Middle frontal gyrus (tissue), 1 donor: ENCODE results near the gene SEMA6B.
"Not testable (repeated sequence)": the region's sequence is repeated elsewhere in the genome, so short reads cannot be mapped to it uniquely, and the experiment has no call there.

Source experiments
- DNase-seq: peaks from one replicate; pipeline ENCODE4 v3.0.0-alpha.2; 2015; ENCODE audit warnings: low spot score; ENCODE audit errors: extremely low spot score

SEMA6B gene

DNA sequence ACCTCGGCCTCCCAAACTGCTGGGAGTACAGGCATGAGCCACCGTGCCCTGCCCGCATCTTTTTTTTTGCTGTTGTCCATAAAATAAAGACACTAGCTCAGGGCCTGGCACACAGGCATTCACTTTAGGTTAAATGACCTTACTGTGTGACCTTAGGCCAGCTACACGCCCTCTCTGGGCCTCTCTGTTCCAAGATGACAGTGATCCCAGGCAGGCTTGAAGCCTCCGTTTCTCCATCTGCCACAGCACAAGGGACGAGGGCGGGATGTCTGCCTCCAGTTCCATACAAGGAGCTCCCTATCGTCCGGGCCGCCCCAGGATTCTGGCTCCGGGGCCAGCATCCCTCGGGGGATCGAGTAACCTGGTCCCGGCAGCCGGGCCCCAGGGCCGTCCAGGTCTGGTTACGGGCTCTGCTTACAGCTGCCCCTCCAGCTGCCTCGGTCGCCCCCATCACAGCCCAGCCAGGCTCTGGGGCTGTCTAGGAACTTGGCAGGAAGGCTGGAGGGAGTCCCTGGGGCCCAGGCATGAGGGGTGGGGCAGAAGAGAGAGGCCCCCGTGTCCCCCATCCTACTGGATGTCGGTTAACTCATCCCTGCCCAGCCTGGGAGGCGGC is 11.9 kb upstream of the SEMA6B start:
- DNase-seq = no peak

DNA sequence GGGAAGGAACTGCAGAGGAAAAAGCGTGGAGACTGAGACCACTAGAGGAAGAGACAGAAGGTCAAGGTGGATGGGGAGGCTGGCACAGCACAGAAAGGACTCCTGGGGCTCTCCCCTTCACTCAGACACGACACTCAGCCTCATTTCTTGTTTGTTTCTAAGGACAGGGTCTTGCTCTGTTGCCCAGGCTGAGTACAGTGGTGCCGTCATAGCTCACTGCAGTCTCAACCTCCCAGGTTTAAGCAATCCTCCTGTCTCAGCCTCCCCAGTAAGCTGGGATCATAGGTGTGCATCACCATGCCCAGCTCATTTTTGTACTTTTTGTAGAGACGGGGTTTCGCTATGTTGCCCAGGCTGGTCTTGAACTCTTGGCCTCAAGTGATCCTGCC is 11.4 kb upstream of the SEMA6B start:
- no peak for DNase-seq

DNA sequence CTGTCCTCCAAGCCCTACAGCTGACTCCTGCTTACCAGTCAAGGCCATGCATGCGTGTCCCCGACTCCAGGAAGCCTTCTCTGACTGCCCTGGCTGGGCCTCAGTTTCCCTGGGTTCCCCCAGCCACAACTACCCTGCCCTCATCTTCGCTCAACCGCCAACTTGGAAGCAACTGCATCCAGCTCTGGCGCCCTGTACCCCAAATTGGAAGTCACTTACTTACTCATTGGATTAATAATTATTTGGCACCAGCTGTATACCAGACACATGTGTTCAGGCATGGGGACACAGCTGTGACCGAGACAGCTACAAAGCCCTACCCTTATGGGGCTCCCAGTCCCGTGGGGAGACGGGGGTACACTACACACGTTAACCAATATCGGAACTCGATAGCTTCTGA is 10.9 kb upstream of the SEMA6B start:
- no peak for DNase-seq

DNA sequence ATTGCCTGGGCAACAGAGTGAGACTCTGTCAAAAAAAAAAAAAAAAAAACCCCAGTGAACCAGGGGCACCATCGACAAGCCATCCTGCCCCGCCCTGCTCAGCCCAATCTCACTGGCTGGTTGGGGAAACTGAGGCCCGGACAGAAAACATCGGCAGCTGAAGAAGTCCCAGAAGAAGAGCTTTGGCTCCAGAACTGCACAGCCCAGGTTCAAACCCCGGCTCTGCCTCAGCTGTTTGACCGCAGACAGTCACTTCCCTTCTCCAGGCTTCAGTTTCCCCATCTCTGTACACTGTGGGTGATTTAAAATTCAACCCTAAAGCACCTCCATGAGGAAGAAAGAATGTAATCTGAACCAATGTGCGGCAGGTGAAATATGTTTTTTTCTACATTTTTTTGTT is 9.4 kb upstream of the SEMA6B start:
- no peak for DNase-seq

DNA sequence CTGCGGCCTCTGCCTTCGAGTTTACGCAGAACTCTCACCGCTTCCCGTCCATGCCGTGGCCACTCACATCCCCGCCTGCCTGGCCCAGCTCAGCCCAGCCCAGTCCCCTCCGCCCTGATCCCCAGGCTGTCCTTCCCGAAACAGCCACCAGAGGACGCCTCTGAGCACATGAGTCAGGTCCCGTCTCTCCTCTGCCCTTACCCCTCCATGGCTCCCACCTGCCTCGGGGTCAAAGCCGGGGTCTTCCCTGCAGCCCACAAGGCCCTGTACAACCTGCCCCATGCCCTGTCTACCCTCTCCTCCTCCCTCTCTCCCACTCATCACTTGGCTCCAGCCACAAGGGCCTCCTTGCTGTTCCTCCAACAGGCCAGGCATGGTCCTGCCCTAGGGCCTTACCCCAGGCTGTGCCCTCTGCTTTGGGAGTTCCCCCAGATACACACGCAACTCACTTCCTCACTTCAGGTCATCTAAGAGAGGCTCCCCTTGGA is 8.1 kb upstream of the SEMA6B start:
- no peak for DNase-seq

DNA sequence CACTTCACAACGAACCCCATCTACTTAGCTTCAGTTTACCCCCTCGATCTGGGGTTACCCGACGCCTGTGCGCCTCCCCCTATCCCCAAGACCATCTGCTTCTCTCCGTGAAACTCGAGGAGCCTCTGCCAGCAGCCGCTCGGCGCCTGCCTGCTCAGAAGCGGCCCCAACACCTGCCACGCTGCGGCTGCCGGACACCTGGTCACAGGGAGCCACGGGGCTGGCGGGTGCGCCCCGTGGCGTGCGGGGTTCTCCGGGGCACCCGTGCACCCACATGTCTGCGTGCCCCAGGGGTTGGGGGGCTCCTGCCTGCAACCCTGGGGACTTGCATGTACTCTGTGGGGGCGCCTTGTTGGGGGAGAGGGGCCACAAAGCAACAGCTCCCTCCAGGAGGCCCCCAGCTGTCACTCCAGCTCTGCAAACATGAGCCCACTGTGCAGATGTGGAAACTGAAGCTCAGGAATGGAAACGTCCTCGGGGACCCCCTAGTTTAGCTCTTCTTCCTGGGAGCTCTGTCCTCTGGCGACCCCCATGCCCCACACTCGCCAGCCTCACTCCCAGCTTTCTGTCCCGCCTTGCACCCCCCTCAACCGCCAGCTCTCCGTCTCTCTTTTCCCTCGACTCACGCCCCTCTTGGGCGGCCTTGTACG is 7.0 kb upstream of the SEMA6B start:
- no peak for DNase-seq

DNA sequence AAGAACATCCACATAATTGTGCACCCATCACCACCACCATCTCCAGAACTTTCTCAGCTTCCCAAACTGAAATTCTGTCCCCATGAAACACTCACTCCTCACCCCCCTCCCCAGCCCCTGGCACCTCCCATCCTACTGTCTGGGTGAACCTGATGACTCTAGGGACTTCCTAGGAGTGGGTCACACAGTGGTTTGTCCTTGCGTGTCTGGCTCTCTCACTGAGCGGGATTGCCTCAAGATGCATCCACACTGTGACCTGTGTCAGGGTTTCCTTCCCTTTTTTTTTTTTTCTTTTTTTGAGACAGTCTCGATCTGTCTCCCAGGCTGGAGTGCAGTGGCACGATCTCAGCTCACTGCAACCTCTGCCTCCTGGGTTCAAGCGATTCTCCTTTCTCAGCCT is 4.1 kb upstream of the SEMA6B start:
- DNase-seq = not testable (repeated sequence)

DNA sequence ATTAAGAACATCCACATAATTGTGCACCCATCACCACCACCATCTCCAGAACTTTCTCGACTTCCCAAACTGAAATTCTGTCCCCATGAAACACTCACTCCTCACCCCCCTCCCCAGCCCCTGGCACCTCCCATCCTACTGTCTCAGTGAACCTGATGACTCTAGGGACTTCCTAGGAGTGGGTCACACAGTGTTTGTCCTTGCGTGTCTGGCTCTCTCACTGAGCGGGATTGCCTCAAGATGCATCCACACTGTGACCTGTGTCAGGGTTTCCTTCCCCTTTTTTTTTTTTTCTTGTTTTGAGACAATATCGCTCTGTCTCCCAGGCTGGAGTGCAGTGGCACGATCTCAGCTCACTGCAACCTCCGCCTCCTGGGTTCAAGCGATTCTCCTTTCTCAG is 2.6 kb upstream of the SEMA6B start:
- not testable (repeated sequence) for DNase-seq

DNA sequence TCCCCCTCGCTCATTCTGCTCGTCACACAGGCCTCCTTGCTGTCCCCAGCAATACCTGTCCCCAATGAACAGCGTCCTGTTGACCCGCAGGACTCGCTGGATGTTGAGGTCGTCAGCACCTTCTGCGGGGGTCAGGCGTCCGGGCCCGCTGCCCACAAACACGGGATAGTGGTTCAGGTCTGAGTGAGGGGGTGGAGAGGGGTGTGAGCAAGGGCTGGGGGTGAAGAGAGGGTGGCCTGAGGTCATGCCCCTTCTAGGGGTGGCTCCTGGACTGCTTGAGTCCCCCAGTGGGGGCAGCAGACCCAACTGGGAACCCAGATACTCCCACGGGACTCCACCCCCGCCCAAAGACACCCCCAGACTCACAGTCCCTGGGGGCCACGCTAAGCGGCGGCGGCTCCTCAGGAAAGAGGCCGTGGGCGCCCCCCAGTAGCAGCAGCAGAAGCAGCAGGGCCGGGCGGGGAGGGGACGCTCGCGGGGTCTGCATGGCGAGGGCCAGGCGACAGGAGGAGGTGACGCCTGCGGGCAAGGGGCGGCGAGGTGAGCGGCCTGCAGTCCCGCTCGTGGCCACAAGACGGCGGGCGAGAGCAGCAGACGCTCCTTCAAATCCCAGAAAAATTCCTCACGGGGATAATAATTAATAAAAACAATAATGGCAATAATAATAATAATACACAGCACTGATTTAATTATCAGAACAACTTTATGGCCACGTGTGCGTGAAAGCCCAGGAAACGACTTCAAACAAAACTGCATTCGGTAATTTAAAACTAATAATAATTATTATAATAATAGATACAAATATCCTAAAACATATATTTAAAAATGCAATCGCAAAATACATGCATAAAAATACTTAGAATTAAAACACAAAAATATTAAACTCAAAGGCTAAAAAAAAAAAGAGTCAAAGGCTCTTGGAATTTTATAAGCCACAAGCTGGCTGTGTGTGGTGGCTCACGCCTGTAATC is 1.2 kb downstream of the SEMA6B start:
- no peak for DNase-seq

DNA sequence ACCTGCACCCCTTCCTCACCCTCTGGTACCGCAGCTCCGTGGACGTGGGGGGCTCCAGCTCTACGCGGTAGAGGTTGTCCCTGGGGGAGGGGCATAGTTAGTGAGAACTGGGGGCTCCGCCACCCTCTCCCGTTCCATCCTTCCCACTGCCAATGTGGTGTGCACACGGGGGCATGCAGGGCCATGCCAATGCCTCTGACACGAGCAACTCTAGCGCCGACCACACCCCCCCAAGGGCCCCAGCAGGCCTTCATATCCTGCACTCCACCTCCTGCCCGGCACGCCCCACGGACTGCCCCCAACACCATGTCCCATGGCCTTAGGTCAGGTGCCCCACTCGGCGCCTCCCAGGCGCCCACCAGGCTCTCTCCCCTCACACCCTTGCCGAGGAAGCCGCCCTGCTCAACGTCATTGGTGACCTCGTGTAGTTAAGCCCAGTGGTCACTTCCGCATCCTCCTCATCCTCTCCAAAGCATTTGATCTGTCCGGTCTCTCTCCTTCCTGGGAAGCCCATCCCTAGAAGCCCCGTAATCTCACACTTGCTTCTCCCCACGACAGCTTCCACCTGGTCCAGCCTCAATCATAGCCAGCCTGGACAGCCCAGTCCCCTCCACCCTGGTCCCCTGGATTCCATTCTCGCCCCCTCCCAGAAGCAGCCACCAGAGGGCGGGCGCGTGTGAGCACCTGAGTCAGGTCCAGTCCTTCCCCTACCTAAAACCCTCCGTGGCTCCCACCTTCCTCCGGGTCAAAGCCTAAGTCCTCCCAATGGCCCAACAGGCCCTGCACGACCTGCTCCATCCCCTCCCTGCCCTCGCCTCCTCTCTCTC is 2.1 kb downstream of the SEMA6B start:
- no peak for DNase-seq

DNA sequence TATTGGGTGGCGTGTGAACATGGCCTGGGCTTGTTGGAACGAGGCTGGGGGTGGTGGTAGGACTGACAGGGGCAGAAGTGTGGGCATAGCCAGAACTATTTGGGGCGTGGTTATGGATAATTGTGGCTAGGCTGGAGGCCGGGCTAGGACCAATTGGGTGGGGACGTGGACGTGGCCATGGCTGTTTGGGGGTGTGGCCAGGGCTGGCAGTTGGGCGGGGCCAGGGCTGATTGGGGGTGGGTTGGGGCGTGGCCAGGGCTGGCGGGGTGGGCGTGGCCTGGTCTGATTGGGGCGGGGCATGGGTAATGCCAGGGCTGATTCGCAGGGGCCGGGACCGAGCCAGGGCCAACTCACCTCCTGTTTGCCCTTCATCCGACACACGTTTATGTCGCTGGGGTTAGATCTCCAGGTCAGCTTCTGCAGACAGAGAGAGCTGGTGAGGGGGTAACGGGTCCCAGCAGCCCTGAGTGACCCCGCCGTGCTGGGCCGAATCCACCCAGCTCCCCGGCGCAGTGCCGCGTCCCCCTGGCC is 2.8 kb downstream of the SEMA6B start:
- no peak for DNase-seq

DNA sequence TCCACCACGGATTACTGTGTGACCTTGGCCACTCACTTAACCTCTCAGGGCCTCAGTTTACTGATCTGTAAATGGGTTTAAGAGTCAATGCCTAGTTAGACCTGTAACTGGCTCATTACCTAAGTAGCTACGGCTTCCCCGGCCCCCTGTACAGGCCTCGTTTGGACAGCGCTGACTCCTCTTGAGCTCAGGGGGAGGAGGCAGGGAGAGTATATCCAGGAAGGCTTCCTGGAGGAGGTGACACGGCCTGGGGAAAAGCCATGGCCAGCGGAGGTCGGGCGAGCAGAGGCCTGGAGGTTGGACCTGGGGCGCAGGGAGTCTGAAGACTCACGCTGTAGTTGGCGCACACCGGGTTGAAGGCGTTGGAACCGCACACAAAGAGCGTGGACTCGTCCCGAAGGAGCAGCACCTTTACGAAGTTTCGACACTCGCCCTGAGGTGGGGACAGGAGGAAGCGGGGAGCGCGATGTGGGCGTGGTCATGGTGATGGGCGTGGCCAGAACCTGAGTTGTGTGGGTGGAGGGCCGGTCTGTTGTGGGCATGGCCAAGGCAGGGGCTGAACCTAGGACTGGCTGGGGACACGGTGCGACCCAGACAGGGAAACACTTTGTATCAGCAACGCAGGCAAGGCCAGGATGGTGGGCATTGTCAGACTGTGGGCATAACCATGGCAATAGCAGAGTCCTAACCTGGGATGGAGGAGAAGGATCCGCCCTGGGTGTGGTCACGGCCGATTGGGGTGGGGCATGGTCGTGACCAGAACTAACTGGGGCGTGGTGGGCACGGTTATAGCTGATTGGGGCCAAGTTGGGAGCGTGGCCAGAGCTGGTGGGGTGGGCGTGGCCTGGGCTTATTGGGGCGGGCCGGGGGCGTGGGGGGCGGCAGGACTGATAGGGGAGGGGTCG is 3.6 kb downstream of the SEMA6B start:
- DNase-seq = no peak

DNA sequence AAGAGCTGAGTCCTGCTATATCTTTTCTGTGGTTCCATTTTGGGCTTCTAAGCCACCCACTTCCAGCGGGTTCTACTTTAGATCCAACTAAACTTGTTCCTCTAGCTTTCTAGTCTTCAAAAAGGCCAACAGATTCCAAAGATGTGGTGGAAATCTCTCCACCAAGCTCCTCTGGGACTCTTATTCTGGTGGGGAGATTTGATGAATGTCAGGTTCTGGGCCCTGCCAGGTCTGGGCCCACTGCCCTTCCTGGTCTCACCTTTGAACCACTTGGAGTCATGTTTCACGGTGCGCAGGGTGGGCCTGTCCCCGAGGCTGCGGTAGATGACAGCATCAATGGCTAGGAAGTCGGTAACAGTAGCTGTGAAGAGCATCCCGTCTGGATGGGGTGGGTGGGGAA is 4.8 kb downstream of the SEMA6B start:
- no peak for DNase-seq

DNA sequence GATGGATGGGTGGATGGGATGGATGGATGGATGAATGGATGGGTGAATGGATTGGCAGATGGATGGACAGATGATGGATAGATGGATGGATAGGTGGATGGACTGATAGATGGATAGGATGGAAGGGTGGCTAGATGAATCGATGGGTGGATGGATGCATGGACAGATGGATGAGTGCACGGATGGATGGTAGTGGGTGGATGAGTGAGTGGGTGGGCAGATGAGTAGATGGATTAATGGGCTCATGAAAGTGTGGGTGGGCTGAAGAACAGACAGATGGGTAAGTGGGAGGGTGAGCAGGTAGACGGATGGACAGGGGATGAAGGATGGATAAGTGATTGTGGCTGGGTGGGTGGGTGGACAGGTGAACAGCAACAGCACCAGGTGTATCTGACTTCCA is 5.7 kb downstream of the SEMA6B start:
- DNase-seq = no peak

DNA sequence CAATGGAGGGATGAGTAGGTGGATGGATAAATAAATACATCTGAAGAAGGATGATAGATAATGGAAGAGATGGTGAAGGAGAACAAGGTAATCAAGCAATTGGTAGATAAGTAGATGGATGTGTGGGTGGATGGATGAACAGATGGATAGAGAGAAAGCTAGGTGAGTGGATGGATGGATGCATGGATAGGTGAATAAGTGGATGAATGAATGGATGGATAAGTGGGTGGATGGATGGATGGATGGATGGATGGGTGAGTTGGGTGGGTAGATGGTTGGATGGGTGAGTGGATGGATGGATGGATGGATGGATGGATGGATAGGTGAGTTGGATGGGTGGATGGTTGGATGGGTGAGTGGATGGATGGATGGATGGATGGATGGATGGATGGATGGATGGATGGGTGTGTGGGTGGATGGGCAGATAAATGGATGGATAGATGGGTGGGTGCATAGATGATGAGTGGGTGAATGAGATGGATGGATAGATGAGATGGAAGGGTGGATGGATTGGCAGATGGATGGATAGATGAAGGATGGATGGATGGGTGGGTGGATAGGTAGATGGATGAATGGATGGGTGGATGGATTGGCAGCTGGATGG is 6.3 kb downstream of the SEMA6B start:
- no peak for DNase-seq

DNA sequence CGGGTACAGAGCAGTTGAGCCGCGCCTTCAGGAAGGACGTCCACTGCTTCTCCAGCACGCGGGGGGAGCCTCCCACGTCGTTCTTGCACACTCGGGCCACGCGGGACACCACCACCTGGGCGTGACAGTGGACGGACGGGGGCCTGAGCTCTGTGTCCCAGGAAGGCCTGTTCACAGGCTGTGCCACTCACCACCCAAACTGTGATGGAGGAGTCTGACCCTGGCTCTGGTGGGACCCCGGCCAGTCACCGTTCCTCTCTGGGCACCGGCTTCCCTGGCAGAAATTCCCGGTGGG is 7.0 kb downstream of the SEMA6B start:
- DNase-seq = no peak

DNA sequence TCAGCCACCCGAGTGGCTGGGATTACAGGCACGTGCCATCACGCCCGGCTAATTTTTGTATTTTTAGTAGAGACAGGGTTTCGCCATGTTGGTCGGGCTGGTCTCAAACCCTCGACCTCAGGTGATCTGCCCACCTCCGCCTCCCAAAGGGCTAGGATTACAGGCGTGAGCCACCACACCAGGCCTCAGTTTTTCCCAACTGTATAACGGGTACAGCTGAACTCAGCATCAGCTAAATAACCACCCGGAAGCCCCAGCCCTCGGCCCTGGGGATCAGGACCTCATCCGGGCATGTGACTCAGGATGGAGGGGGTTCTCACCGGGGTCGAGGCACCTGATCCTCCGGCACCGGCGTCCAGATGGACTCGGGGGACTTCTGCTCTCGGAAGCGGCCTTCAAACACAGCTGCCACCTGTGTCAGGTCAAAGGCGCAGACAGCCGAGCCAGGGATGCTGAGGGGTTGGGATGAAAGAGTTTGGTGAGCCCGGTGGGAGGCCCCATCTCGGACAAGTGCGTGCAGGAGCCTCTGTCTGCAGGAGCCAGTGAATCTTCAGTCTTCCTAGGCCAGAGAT is 8.9 kb downstream of the SEMA6B start:
- DNase-seq = no peak

DNA sequence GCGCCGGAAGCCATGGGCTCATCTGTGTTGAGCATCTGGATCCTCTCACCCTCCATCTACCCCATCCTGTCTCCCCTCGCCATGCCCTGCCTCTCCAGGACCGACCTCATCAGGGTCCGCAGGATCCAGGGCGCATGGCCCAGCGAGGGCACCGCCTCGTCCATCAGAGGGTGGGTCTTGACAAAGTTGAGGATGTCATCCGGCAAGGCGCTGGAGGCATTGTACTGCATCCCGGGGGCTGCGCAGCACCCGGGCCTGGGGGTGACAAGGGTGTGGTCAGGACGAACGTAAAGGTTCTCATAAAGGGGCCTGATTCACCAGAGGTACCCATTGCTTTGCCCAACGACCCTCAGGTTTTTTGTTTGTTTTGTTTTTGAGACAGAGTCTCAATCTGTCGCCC is 9.5 kb downstream of the SEMA6B start:
- DNase-seq = no peak

DNA sequence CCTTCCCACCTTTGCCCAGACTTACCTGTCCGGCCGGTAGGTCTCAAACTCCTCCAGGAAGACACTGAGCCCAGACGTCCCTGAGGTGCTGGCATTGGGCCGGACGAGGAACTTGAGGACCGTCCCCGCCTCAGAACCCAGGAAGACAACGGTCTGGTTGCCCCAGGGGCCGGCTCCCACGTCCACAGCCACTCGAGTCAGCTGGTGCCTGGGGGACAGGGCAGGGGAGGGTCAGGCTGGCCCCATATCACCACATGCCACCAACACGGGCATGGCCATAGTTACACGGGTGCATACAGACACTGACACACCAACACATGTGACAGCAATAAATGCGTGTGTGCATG is 11.3 kb downstream of the SEMA6B start:
- no peak for DNase-seq
